ENCODE results near the gene RIPK1.

Gene RIPK1

GRCh38 chr6:3094815-3095214 lies 26.5 kb downstream of the RIPK1 start:
- DNase-seq (ENCODE audit: low read depth): no peak
- H3K4me3 ChIP-seq (ENCODE audit: low read depth, low read length): no peak overlapping the region
- no peak for TF ChIP-seq CTCF (IDR thresholded peaks at IDR 0.05; ENCODE audit: insufficient read depth, low read depth, low read length, missing control alignments)

- no peak overlapping the region for H3K4me3 ChIP-seq (ENCODE audit: low read depth, low read length)
- DNase-seq (ENCODE audit: low read depth): no peak
- TF ChIP-seq CTCF (IDR thresholded peaks at IDR 0.05; ENCODE audit: insufficient read depth, low read depth, low read length, missing control alignments): no peak
Measured at GRCh38 chr6:3102875-3103274, 34.6 kb downstream of the RIPK1 start.

- no peak for TF ChIP-seq CTCF (IDR thresholded peaks at IDR 0.05; ENCODE audit: insufficient read depth, low read depth, low read length, missing control alignments)
- no peak overlapping the region for H3K4me3 ChIP-seq (ENCODE audit: low read depth, low read length)
- DNase-seq (ENCODE audit: low read depth): no peak
Measured at GRCh38 chr6:3108746-3109414, 40.6 kb downstream of the RIPK1 start.

- no peak for DNase-seq (ENCODE audit: low read depth)
- no peak overlapping the region for H3K4me3 ChIP-seq (ENCODE audit: low read depth, low read length)
- no peak for TF ChIP-seq CTCF (IDR thresholded peaks at IDR 0.05; ENCODE audit: insufficient read depth, low read depth, low read length, missing control alignments)
Measured at GRCh38 chr6:3109761-3110160, 41.5 kb downstream of the RIPK1 start.

GRCh38 chr6:3114377-3114776 lies 46.1 kb downstream of the RIPK1 start:
- DNase-seq (ENCODE audit: low read depth): no peak
- no peak overlapping the region for H3K4me3 ChIP-seq (ENCODE audit: low read depth, low read length)
- TF ChIP-seq CTCF (IDR thresholded peaks at IDR 0.05; ENCODE audit: insufficient read depth, low read depth, low read length, missing control alignments): no peak

- no peak for TF ChIP-seq CTCF (IDR thresholded peaks at IDR 0.05; ENCODE audit: insufficient read depth, low read depth, low read length, missing control alignments)
- peak overlapping the region; percentile 58 for H3K4me3 ChIP-seq (ENCODE audit: low read depth, low read length)
- DNase-seq (ENCODE audit: low read depth): no peak
Measured at GRCh38 chr6:3117912-3118352, 49.6 kb downstream of the RIPK1 start.

Measured in GM12865 (cell line).